ENCODE measurements around the gene ECHS1.
A peak's percentile ranks its signal among the peaks of the same experiment; 100 is the strongest.
"Not testable (repeated sequence)": the region's sequence is repeated elsewhere in the genome, so short reads cannot be mapped to it uniquely, and the experiment has no call there.

ECHS1 gene

DNA sequence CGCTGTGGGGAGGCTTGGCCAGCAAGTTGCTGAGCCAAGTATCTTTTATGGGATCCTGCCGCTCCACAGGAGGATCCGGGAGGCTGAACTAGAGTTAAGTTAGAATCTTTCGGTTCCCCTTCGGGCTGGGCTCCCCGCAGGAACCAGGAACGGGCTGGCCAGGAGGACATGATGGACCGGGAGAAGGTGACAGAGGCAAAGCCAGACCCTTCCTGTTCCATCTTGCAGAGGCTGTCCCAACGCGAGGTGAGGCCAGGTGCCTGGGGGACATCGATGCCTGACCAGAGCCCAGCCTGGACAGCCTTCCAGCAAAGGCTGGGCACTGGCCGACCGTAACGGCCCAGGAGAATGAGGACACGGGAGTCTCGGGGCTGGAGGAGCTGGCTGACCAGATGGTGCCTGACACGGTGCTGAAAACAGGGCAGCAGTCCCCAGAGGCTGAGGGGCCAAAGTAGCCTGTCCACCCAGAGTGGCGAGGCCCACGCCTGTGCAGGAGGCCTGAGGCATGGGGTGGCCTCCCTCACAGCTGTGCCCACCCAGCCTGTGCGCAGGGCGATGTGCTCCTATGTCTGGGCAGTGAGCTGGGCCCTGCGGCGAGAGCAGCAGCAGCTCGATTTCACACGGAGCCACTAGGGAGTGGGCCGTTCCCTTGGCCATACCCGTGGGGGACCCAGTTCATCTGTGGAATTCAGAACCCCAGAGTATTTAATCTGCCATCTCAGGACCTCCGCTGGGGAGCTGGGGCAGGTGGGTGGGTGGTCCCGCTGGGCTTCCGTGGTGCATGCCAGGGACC is 4.1 kb upstream of the ECHS1 start:
- TF ChIP-seq, protein P1, sequence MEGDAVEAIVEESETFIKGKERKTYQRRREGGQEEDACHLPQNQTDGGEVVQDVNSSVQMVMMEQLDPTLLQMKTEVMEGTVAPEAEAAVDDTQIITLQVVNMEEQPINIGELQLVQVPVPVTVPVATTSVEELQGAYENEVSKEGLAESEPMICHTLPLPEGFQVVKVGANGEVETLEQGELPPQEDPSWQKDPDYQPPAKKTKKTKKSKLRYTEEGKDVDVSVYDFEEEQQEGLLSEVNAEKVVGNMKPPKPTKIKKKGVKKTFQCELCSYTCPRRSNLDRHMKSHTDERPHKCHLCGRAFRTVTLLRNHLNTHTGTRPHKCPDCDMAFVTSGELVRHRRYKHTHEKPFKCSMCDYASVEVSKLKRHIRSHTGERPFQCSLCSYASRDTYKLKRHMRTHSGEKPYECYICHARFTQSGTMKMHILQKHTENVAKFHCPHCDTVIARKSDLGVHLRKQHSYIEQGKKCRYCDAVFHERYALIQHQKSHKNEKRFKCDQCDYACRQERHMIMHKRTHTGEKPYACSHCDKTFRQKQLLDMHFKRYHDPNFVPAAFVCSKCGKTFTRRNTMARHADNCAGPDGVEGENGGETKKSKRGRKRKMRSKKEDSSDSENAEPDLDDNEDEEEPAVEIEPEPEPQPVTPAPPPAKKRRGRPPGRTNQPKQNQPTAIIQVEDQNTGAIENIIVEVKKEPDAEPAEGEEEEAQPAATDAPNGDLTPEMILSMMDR (IDR thresholded peaks at IDR 0.05; ENCODE audit: insufficient read depth, low read depth, low read length, missing control alignments): no peak
- no peak for DNase-seq (ENCODE audit: low read depth)
- no peak overlapping the region for H3K4me3 ChIP-seq (ENCODE audit: low read depth, low read length)

DNA sequence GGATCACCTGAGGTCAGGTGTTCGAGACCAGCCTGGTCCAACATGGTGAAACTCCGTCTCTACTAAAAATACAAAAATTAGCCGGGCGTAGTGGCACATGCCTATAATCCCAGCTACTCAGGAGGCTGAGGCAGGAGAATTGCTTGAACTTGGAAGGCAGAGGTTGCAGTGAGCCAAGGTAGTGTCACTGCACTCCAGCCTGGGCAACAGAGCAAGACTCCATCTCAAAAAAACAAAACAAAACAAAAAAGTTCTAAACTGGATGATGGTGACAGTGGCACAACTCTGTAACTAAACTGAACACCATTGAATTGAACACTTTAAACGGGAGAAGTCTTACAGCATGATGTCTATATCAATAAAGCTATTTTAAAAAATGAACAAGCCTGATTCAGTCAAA is 3.0 kb upstream of the ECHS1 start:
- H3K4me3 ChIP-seq (ENCODE audit: low read depth, low read length); DNase-seq (ENCODE audit: low read depth): not testable (repeated sequence)

DNA sequence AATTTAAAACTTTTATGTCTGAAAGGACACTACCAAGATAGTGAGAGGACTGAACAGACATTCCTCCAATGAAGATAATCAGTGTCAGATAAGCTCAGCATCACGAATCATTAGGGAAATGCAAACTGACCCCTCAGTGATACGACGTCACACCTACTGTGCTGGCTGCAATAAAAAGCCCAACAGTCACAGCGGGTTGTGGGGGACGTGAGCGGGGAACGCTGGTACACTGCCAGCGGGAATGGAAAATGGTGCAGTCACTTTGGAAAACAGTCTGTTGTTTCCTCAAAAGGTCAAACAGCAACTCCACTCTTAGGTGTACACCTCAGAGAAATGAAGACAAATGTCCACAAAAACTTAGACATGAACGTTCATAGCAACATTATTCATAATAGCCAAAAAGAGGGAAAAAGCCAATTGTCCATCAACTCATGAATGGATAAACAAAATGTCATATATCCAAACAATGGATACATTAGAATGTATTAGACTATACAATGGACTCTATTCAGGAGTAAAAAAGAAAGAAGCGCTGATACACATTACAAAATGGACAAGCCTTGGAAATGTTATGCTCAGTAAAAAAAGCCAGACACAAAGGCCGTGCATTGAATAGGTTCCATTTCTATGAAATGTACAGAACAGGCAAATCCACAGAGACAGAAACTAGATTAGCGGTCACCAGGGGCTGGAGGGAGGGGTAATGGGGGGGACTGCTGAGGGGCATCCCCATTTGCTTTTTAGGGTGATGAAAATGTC is 2.4 kb upstream of the ECHS1 start:
- TF ChIP-seq, protein P1 (IDR thresholded peaks at IDR 0.05; ENCODE audit: insufficient read depth, low read depth, low read length, missing control alignments): no peak
- no peak for DNase-seq (ENCODE audit: low read depth)

DNA sequence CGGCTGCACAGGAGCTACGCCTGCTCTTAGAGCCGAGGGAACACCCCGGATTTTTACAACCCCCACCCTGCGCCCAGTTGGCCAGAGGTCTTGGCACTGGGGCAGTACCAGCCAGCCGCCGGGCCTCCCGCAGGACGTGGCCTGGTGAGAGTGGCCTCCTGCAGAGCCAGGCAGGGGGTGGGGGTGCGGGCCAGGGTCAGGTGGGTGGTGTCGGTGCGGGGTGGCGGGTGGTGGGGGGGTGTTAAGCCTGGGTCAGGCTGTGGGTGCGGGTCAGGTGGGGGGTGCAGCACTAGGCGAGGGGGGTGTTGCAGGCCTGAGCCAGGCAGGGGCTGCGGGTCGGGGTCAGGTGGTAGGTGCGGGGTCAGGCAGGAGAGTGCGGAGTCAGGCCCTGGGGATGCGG is 647 bp downstream of the ECHS1 start:
- DNase-seq (ENCODE audit: low read depth): no peak
- peak overlapping the region; percentile 74 for H3K4me3 ChIP-seq (ENCODE audit: low read depth, low read length)
- TF ChIP-seq, protein P1 (IDR thresholded peaks at IDR 0.05; ENCODE audit: insufficient read depth, low read depth, low read length, missing control alignments): no peak

More for the DNA sequence above, 2.4 kb upstream of the ECHS1 start:
- H3K4me3 ChIP-seq (ENCODE audit: low read depth, low read length): no peak overlapping the region

DNA sequence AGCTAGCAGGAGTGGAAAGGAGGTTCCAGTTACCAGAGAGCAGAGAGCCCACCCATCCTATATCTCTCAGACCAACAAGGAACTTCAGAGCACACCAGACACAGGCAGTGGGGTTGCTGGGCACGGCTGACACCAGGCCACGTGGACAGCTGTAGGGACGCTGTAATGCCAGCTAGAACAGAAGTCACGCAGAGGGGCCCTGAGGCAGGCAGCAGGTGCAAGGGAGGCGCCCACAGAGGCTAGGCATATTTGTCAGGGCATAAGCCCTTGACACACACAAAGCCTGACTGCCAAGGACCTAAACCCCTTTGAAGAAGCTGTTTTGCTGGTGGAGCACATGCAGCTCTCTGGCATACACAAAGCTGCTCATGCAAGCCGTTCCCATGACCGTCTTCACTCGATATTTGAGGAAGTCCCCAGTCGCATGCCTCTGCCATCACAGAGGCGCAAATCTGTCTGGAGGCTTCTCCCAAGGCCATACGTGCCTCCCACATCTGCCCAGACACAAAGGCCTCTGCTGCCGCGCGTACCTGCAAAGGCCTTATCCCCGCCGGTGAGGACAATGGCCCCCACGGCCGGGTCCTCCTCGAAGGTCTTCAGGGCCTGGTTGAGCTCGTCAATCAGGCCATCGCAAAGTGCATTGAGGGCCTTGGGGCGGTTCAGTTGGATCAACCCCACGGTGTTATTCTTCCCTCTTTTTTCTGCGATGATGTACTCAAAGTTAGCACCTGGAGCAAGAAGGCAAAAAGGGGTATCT is 2.9 kb downstream of the ECHS1 start:
- TF ChIP-seq, protein P1 (IDR thresholded peaks at IDR 0.05; ENCODE audit: insufficient read depth, low read depth, low read length, missing control alignments): no peak
- H3K4me3 ChIP-seq (ENCODE audit: low read depth, low read length): no peak overlapping the region
- DNase-seq (ENCODE audit: low read depth): no peak

DNA sequence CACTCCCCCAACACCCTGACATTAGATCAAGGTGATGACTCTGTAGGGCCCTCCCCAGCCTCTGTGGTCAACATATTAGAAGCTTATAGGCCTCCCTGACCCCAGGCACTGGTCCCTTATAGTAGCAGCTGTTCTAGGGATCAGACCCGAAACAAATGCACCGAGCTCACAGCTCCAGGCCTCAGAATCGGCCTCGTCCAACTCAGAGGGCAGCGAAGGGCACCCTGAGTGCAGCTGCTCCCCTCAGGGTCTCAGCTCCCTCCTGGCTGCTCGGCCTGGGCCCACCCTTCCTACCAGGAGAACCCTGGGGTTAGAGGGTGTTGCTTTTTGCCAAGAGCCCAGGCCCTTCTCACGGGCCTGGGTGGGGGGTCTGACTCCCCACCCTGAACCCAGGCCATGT is 5.0 kb downstream of the ECHS1 start:
- TF ChIP-seq, protein P1 (IDR thresholded peaks at IDR 0.05; ENCODE audit: insufficient read depth, low read depth, low read length, missing control alignments): no peak
- no peak for DNase-seq (ENCODE audit: low read depth)

DNA sequence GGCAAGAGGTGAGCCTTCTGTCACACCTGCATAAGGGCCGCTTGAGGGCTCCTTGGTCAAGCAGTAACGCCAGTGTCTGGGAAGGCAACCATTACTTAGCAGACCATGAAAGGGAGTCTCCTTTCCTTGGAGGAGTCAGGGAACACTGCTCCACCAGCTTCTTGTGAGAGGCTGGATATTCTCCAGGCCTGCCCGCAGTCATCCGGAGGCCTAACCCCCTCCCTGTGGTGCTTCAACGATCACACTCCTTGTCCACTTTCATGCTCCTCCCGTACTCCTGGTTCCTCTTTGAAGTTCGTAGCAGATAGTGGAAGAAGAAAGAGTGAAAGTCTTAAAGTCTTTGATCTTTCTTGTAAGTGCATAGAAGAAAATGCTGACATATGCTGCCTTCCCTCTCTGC is 5.7 kb downstream of the ECHS1 start:
- not testable (repeated sequence) for H3K4me3 ChIP-seq (ENCODE audit: low read depth, low read length); DNase-seq (ENCODE audit: low read depth)

More for the DNA sequence above, 5.0 kb downstream of the ECHS1 start:
- H3K4me3 ChIP-seq (ENCODE audit: low read depth, low read length): no peak overlapping the region

Measured in GM12865 (cell line).